ENCODE measurements around the gene GOSR2.

DNA sequence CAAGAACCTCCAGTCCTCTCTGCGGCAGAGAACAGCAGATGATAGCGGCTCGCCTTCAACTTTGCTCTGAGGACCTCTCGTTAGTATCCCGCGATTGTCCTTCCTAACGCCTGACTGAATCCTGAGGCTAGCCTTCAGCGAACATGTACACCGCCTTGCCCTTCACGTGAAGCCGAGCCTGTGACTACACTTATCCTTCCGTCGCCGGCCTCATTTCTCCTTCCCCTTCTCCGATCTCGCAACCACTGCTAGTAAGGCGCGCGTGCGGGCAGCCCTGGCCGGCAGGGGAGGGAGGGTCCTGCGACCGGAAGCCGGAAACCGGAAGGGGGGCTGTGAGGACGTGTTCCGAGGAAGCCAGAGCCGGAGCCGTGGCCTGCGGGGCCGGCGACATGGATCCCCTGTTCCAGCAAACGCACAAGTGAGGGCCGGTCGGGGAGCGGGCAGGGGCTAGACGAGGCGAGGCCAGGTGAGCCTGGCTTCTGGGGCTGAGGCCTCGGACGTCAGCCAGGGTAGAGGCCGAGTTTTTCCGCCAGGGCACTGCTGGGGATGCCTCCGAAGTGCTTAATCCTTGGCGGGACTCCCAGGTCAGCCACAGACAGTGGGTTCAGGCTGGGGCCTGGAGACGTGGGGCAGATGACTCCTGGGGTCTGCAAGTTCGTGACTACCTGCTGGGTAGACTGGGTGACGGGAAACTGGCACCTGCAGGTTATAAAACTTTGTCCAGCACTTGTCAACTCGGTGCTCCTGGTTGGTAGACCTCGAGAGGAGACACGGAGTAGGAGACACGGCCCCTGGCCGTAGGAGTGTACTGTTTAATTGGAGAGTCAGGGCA is at the start of gene GOSR2:
- TF ChIP-seq, protein P1, sequence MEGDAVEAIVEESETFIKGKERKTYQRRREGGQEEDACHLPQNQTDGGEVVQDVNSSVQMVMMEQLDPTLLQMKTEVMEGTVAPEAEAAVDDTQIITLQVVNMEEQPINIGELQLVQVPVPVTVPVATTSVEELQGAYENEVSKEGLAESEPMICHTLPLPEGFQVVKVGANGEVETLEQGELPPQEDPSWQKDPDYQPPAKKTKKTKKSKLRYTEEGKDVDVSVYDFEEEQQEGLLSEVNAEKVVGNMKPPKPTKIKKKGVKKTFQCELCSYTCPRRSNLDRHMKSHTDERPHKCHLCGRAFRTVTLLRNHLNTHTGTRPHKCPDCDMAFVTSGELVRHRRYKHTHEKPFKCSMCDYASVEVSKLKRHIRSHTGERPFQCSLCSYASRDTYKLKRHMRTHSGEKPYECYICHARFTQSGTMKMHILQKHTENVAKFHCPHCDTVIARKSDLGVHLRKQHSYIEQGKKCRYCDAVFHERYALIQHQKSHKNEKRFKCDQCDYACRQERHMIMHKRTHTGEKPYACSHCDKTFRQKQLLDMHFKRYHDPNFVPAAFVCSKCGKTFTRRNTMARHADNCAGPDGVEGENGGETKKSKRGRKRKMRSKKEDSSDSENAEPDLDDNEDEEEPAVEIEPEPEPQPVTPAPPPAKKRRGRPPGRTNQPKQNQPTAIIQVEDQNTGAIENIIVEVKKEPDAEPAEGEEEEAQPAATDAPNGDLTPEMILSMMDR (IDR thresholded peaks at IDR 0.05) = peak in 1 of 3 donors; percentile 6
- peak in 1 of 2 donors; percentile 47 for TF ChIP-seq POLR2A (IDR thresholded peaks at IDR 0.05)
